Heart left ventricle (tissue), 16 donors: ENCODE results near the gene SLC15A4. TPM values are rescaled to one million over a fixed set of nuclear protein-coding genes. Genes with fewer than 3 reads are reported as not detected.

Experiments used
- ATAC-seq, 4 donors: fragments of 200-7000 bp; cut with Tn5 transposase; one replicate each; pipeline ENCODE4 v1.9.1; 2020 to 2022; ENCODE audit warnings: moderate library complexity in 4 of 4, mild to moderate bottlenecking in 3 of 4, moderate number of reproducible peaks in 1 of 4
- DNase-seq, 5 donors: peaks; one replicate each; pipeline ENCODE4 v3.0.0-alpha.2; 2020
- H3K27ac ChIP-seq, 12 donors: fragments of 200-600 bp; sonication (generic) in 4 of 12; one replicate each; pipeline versions ENCODE4 v1.5.0 to v1.8.0; 2016 to 2022; ENCODE audit warnings: mild to moderate bottlenecking in 2 of 12
- H3K27me3 ChIP-seq, 9 donors: fragments of 200-600 bp; sonication (generic) in 2 of 9; one replicate each; pipeline versions ENCODE4 v1.5.1 to v1.8.0; 2016 to 2022; ENCODE audit warnings: mild to moderate bottlenecking in 3 of 9
- H3K36me3 ChIP-seq, 9 donors: fragments of 200-600 bp; sonication (generic) in 2 of 9; one replicate each; pipeline versions ENCODE4 v1.5.0 to v1.8.0; 2018 to 2022; ENCODE audit warnings: mild to moderate bottlenecking in 2 of 9
- H3K4me1 ChIP-seq, 12 donors: fragments of 200-600 bp; sonication (generic) in 4 of 12; one replicate each; pipeline versions ENCODE4 v1.5.0 to v1.8.0; 2016 to 2022; ENCODE audit warnings: mild to moderate bottlenecking in 3 of 12
- H3K4me3 ChIP-seq, 12 donors: fragments of 200-600 bp; sonication (generic) in 4 of 12; one replicate each; pipeline versions ENCODE4 v1.5.0 to v1.8.0; 2017 to 2022; ENCODE audit warnings: mild to moderate bottlenecking in 9 of 12, moderate library complexity in 4 of 12
- H3K9me3 ChIP-seq, 12 donors: fragments of 200-600 bp; sonication (generic) in 4 of 12; one replicate each; pipeline versions ENCODE4 v1.5.0 to v1.8.0; 2016 to 2022; ENCODE audit warnings: mild to moderate bottlenecking in 1 of 12
- POLR2A ChIP-seq, 2 donors: fragments of 450-650 bp; IDR thresholded peaks; one replicate each; pipeline ENCODE4 v1.6.1; 2017; ENCODE audit warnings: antibody characterized with exemption in 2 of 2, mild to moderate bottlenecking in 2 of 2, moderate library complexity in 2 of 2
- WGBS, 4 donors: extraction: QIAGEN DNeasy Blood & Tissue Kit in 2 of 4; methylation state at CpG; one replicate each; pipeline versions ENCODE4 v1.1.5 to v1.1.7; 2013 to 2018; 5-methylcytosine and 5-hydroxymethylcytosine counted together
- intact Hi-C, 10 donors: fragments of 100-400 bp; cut with DNase I; formaldehyde crosslinking; loops; one replicate each; pipeline versions ENCODE4 v1.11.1 to v1.14.2; 2022
- polyA plus RNA-seq, 2 donors: library from polyadenylated mRNA; stranded (reverse); fragments of 200-250 nt; gene quantifications; one replicate each; pipeline ENCODE4 v1.2.3, GENCODE V29; 2013
- total RNA-seq, 9 donors: library from RNA; depleted of rRNA in 2 of 9; stranded (reverse); fragments of >200 nt in 2 of 9; fragmentation: NEBNext Ultra II Directional in 3 of 9; extraction: Animal tissue kit (Norgen Biotek cat#: 25700) in 3 of 9; gene quantifications; one replicate each; pipeline versions ENCODE4 v1.1.0 to v1.2.4, GENCODE V29; 2016 to 2023
- TF ChIP-seq, protein P1 (sequence below), 12 donors: fragments of 200-600 bp; sonication (generic) in 4 of 12; IDR thresholded peaks; one replicate each; pipeline versions ENCODE4 v1.5.0 to v1.8.0; 2018 to 2022; ENCODE audit warnings: antibody characterized with exemption in 12 of 12, mild to moderate bottlenecking in 5 of 12
- donor health status: ischemic (EF 13 %, LVEDD 7.1; RV severe dilation, severe dysfunction).
- donor health status: healthy with polysubstance abuse.
- donor health status: DM: no; HTN: yes; CAD: no.
- donor health status: DM: no; HTN: no; CAD: no.
- donor health status: ischemic (EF 25% LVEDD 6.9; RV normal size, moderate dysfunction).
- donor health status: ischemic (EF 25% LVEDD 5.7; RV mildly dilated, moderate dysfunction).
- donor health status: healthy.
- donor health status: DM: yes; HTN: yes; CAD: no.
- donor health status: ischemic (EF 35%, LVEDD 5.7; RV mildly dilated, moderate dysfunction).
- donor health status: nonischemic (EF 11% LVEDD 7.7; RV severe dilation, severe dysfunction).
- donor health status: DM: yes; HTN: yes; CAD: no.
- donor health status: PGD.
- donor health status: ischemic (EF 29% LVEDD 5.4; RV normal size, mild dysfunction).
- donor health status: nonischemic (EF 23%, LVEDD 6.1; RV moderate dilation, normal function).

Gene SLC15A4
- total and polyA plus RNA-seq, 11 donors: 10.5 to 31.5 (median 18.1) TPM

DNA sequence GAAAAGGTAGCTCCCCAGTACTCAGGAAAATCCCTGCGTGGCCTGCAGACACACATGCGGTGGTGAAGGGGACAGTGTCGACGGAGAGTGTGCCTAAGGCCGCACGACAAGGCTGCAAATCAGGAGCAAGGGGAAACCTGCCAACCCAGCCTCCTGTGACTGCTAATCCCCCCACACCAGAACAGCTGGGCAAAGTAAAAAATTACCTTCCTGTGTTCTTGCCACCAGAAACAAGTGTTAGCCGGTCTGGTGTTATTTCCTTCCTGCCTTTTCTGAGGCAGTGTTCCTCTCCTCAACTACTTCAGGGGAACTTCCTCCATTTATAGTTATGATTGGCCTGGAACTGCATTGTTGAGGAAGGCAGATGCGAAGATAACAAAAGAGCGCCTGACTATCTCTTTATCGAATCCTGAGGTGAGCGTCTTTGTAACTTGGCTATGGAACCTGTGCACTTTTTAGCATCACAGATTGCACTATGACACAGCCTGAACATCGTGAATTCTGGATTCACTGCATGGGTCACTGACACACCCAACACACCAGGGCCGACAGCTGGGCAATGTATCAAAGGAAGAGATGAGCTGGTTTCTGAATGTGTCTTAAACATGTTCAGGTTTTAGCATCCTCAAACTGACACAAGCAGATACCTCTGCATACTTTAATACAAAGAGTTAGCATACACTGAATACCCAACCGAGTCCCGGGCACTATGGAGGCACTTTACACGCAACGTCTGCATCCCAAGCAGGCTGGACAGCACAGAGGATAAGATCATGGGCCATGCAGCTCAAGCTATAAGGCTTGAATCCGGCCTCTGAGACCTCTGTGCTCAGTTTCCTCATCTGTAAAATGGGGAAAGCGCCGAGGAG lies 28.9 kb downstream of the SLC15A4 start:
- no peaks in the 10 kb centered on the region for H3K27me3 ChIP-seq
- intact Hi-C loops: no loop called here
- peak in 1 of 4 donors; percentile 7 for ATAC-seq
- DNase-seq: peak in 1 of 5 donors; percentile 17
- no peak overlapping the region for H3K4me3 ChIP-seq
- no peak for TF ChIP-seq POLR2A (IDR thresholded peaks at IDR 0.05)
- TF ChIP-seq, protein P1, sequence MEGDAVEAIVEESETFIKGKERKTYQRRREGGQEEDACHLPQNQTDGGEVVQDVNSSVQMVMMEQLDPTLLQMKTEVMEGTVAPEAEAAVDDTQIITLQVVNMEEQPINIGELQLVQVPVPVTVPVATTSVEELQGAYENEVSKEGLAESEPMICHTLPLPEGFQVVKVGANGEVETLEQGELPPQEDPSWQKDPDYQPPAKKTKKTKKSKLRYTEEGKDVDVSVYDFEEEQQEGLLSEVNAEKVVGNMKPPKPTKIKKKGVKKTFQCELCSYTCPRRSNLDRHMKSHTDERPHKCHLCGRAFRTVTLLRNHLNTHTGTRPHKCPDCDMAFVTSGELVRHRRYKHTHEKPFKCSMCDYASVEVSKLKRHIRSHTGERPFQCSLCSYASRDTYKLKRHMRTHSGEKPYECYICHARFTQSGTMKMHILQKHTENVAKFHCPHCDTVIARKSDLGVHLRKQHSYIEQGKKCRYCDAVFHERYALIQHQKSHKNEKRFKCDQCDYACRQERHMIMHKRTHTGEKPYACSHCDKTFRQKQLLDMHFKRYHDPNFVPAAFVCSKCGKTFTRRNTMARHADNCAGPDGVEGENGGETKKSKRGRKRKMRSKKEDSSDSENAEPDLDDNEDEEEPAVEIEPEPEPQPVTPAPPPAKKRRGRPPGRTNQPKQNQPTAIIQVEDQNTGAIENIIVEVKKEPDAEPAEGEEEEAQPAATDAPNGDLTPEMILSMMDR (IDR thresholded peaks at IDR 0.05): no peak
- peak overlapping the region in 1 of 12 donors; percentile 66 for H3K27ac ChIP-seq
- H3K4me1 ChIP-seq: peaks cover 0 to 59% (median 9%) of the 10 kb centered on the region in 12 donors
- WGBS, 4 donors: 59 to 73% (median 63%) methylated on average over 20 of the region's 20 CpGs
- H3K36me3 ChIP-seq: peaks cover 0 to 94% (median 80%) of the 10 kb centered on the region in 9 donors
- H3K9me3 ChIP-seq: no peaks in the 10 kb centered on the region

DNA sequence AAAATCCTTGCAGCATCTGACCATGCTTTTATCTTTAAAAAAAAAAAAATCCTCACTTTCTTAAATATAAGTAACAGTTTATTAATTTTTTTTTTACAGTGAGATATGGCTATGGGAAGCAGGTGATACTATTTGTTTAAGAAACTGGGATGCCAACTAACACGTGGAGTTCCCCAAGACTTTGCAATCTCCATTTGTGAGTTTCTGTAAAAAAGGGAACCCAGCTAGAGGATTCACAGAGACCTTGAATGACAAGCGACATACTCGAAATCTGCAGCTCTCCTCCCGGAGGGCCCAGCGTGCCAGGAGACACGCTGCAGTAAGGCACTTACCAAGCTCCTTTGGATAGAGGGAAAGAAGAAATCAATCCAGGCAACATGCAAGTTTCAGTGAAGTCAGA lies 30.1 kb downstream of the SLC15A4 start:
- Histone ChIP-seq H3K4me1 (peaks cover 0 to 64% (median 9%) of the 10 kb centered on the region in 12 donors), H3K36me3 (peaks cover 0 to 83% (median 69%) of the 10 kb centered on the region in 9 donors)
- no peak for TF ChIP-seq POLR2A (IDR thresholded peaks at IDR 0.05)
- TF ChIP-seq, protein P1 (IDR thresholded peaks at IDR 0.05): no peak

DNA sequence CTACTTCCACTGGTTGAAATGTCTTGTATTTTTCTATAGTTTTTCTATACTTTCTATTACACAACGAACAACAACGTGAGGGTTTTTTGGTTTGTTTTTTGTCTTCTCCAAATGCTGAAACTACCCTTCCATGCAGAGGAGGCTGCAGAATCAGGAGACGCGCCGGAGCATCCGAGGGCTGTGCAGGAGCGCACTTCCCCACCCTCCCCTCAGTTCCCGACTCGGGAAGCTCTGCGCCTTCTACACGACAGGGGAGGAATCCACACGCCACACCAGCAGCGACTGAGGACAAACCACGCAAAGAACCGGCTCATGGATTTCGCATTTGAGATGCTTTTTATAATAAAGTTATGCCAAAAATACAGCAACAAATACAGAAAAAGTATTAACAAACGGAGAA lies 30.9 kb downstream of the SLC15A4 start:
- H3K4me1 ChIP-seq: peaks cover 0 to 63% (median 9%) of the 10 kb centered on the region in 12 donors
- H3K27me3 ChIP-seq: no peaks in the 10 kb centered on the region
- no peak for ATAC-seq
- H3K36me3 ChIP-seq: peaks cover 0 to 74% (median 60%) of the 10 kb centered on the region in 9 donors
- H3K4me3 ChIP-seq: no peak overlapping the region
- H3K27ac ChIP-seq: no peak overlapping the region
- DNase-seq: peak in 1 of 5 donors; percentile 11
- intact Hi-C loops: no loop called here
- no peak for TF ChIP-seq POLR2A (IDR thresholded peaks at IDR 0.05)
- TF ChIP-seq, protein P1 (IDR thresholded peaks at IDR 0.05): no peak
- WGBS, 4 donors: 96 to 97% (median 96%) methylated on average over 17 of the region's 17 CpGs
- no peaks in the 10 kb centered on the region for H3K9me3 ChIP-seq

More for the DNA sequence above, 30.1 kb downstream of the SLC15A4 start:
- DNase-seq (no peak), ATAC-seq (no peak)
- Histone ChIP-seq H3K9me3 (no peaks in the 10 kb centered on the region), H3K27me3 (no peaks in the 10 kb centered on the region), H3K27ac (peak overlapping the region in 1 of 12 donors; percentile 66), H3K4me3 (no peak overlapping the region)
- intact Hi-C loops: no loop called here
- 91 to 97% (median 96%) methylated on average over 6 of the region's 6 CpGs for WGBS, 4 donors

DNA sequence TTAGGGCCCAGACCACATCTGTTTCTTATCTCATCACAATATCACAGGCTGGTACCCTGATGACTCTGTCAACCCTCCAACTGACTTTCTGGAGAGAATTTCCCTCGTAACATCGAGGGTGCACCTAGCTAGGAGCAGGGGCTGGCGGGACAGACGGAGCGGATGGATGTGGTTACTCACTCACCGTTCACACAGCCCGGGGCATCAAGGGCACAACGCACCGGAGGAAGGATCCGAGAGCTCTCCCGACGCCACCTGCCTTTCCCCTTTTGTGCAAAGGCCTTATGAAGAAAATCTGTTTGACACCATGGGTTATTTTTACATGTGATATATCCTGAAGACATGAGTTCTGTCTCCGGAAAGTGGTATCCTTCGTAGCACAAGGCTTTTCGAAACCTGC lies 31.4 kb downstream of the SLC15A4 start:
- WGBS, 4 donors: 89 to 97% (median 91%) methylated on average over 15 of the region's 15 CpGs
- H3K4me1 ChIP-seq: peaks cover 0 to 59% (median 8%) of the 10 kb centered on the region in 12 donors
- no peak for ATAC-seq
- peak in 1 of 5 donors; percentile 7 for DNase-seq
- no peaks in the 10 kb centered on the region for H3K27me3 ChIP-seq
- no peak overlapping the region for H3K4me3 ChIP-seq
- no peak overlapping the region for H3K27ac ChIP-seq
- no peaks in the 10 kb centered on the region for H3K9me3 ChIP-seq
- intact Hi-C loops: no loop called here
- TF ChIP-seq, protein P1 (IDR thresholded peaks at IDR 0.05): no peak
- no peak for TF ChIP-seq POLR2A (IDR thresholded peaks at IDR 0.05)
- H3K36me3 ChIP-seq: peaks cover 0 to 70% (median 56%) of the 10 kb centered on the region in 9 donors
